Nephron (organoid): ENCODE results near the gene CDKN1A.
"Not testable (repeated sequence)": the region's sequence is repeated elsewhere in the genome, so short reads cannot be mapped to it uniquely, and the experiment has no call there.

ENCODE experiments used
- H3K27ac Mint-ChIP-seq, 3 experiments: 2 replicates each; pipeline ENCODE4 v1.8.0; 2020; ENCODE audit warnings: mixed read lengths in 3 of 3, mild to moderate bottlenecking in 2 of 3, moderate library complexity in 1 of 3
- H3K27me3 Mint-ChIP-seq: 2 replicates; pipeline ENCODE4 v1.8.0; 2021; ENCODE audit warnings: low read depth, mild to moderate bottlenecking, moderate library complexity, mixed read lengths
- H3K36me3 Mint-ChIP-seq: 2 replicates; pipeline ENCODE4 v1.8.0; 2020; ENCODE audit warnings: low read depth, mixed read lengths
- H3K4me1 Mint-ChIP-seq: 2 replicates; pipeline ENCODE4 v1.8.0; 2020; ENCODE audit warnings: mixed read lengths
- H3K4me3 Mint-ChIP-seq, 3 experiments: 2 replicates each; pipeline ENCODE4 v1.8.0; 2020; ENCODE audit warnings: mild to moderate bottlenecking in 3 of 3, mixed read lengths in 3 of 3, moderate library complexity in 2 of 3
- H3K9me3 Mint-ChIP-seq: 2 replicates; pipeline ENCODE4 v1.8.0; 2020; ENCODE audit warnings: mixed read lengths
- TF ChIP-seq, protein P1 (sequence below), 3 experiments: fragments of 200-600 bp; sonication (generic); IDR thresholded peaks; one replicate each; pipeline ENCODE4 v1.5.0; 2021; ENCODE audit warnings: antibody characterized with exemption in 3 of 3; ENCODE audit not compliant: unreplicated experiment in 3 of 3

Gene CDKN1A

GRCh38 chr6:36702656-36703055 is 24.1 kb downstream of the CDKN1A start:
- H3K36me3 Mint-ChIP-seq, result no peaks in the 10 kb centered on the region
- peaks cover 19% of the 10 kb centered on the region for H3K27me3 Mint-ChIP-seq
- H3K4me3 Mint-ChIP-seq, result no peak overlapping the region
- H3K4me1 Mint-ChIP-seq, result peaks cover 4% of the 10 kb centered on the region
- no peaks in the 10 kb centered on the region for H3K9me3 Mint-ChIP-seq
- TF ChIP-seq, protein P1, sequence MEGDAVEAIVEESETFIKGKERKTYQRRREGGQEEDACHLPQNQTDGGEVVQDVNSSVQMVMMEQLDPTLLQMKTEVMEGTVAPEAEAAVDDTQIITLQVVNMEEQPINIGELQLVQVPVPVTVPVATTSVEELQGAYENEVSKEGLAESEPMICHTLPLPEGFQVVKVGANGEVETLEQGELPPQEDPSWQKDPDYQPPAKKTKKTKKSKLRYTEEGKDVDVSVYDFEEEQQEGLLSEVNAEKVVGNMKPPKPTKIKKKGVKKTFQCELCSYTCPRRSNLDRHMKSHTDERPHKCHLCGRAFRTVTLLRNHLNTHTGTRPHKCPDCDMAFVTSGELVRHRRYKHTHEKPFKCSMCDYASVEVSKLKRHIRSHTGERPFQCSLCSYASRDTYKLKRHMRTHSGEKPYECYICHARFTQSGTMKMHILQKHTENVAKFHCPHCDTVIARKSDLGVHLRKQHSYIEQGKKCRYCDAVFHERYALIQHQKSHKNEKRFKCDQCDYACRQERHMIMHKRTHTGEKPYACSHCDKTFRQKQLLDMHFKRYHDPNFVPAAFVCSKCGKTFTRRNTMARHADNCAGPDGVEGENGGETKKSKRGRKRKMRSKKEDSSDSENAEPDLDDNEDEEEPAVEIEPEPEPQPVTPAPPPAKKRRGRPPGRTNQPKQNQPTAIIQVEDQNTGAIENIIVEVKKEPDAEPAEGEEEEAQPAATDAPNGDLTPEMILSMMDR (IDR thresholded peaks at IDR 0.05; ENCODE audit: unreplicated experiment in 3 of 3), result no peak
- no peak overlapping the region for H3K27ac Mint-ChIP-seq

DNA sequence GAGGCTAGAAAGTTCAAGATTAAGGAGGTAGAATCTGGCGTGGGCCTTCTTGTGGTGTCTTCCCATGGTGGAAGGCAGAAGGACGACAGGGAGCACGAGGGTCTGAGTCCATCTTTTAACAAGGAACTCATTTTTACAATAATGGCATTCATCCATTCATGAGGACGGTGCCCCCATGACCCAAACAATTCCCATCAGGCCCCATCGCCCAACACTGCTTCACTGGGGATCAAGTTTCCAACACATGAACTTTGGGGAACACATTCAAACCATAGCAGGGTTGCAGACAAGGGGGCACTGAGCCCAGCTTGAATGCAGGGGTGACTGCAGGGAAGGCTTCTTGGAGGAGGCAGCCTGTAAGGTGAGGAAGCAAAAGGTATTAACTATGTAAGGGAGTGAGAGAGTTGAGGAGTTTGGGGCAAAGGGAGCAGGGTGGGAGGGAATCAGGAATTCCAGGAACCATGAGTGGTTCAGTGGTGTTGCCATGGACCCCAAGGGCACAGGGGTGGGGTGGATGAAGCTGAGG is 24.6 kb downstream of the CDKN1A start:
- Mint-ChIP-seq H3K27ac (no peak overlapping the region), H3K9me3 (no peaks in the 10 kb centered on the region), H3K36me3 (no peaks in the 10 kb centered on the region), H3K4me3 (no peak overlapping the region), H3K27me3 (peaks cover 17% of the 10 kb centered on the region), H3K4me1 (peaks cover 4% of the 10 kb centered on the region)
- TF ChIP-seq, protein P1 (IDR thresholded peaks at IDR 0.05; ENCODE audit: unreplicated experiment in 3 of 3), result no peak

GRCh38 chr6:36703982-36704381 is 25.5 kb downstream of the CDKN1A start:
- Mint-ChIP-seq H3K4me1 (peaks cover 4% of the 10 kb centered on the region), H3K27me3 (peaks cover 10% of the 10 kb centered on the region), H3K4me3 (no peak overlapping the region), H3K27ac (no peak overlapping the region), H3K36me3 (no peaks in the 10 kb centered on the region), H3K9me3 (no peaks in the 10 kb centered on the region)
- TF ChIP-seq, protein P1 (IDR thresholded peaks at IDR 0.05; ENCODE audit: unreplicated experiment in 3 of 3), result no peak

- H3K27me3 Mint-ChIP-seq, H3K9me3 Mint-ChIP-seq, H3K4me1 Mint-ChIP-seq, H3K27ac Mint-ChIP-seq, H3K4me3 Mint-ChIP-seq, H3K36me3 Mint-ChIP-seq: not testable (repeated sequence)
Measured at GRCh38 chr6:36704961-36705577, 26.6 kb downstream of the CDKN1A start.

DNA sequence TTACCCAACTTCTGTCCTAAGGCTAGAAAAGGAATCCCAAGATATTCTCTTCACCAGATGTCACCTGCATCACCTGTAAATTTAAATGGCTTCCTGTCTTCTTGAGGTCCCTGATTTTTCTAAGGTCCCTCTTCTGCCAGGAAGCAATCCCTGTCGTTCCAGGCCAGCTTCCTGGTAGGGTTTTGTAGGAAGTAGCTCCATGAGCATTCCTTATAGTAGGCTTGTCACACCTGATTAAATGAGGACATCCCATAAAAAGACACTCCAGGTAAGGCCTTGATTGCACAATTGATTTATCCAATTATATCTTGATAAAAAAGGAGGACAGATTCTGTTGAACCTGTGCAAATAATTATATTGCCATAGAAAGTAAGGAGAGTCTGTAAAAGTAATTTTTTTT is 27.8 kb downstream of the CDKN1A start:
- H3K4me1 Mint-ChIP-seq, result peaks cover 4% of the 10 kb centered on the region
- H3K27me3 Mint-ChIP-seq, result peaks cover 8% of the 10 kb centered on the region
- TF ChIP-seq, protein P1 (IDR thresholded peaks at IDR 0.05; ENCODE audit: unreplicated experiment in 3 of 3), result no peak
- H3K4me3 Mint-ChIP-seq, result no peak overlapping the region
- no peaks in the 10 kb centered on the region for H3K9me3 Mint-ChIP-seq
- H3K27ac Mint-ChIP-seq, result no peak overlapping the region
- H3K36me3 Mint-ChIP-seq, result no peaks in the 10 kb centered on the region

- Mint-ChIP-seq H3K9me3 (no peaks in the 10 kb centered on the region), H3K27me3 (peaks cover 8% of the 10 kb centered on the region), H3K27ac (no peak overlapping the region), H3K4me1 (no peaks in the 10 kb centered on the region), H3K4me3 (no peak overlapping the region), H3K36me3 (no peaks in the 10 kb centered on the region)
- TF ChIP-seq, protein P1 (IDR thresholded peaks at IDR 0.05; ENCODE audit: unreplicated experiment in 3 of 3), result no peak
Measured at GRCh38 chr6:36712816-36713215, 34.3 kb downstream of the CDKN1A start.
